ENCODE measurements around the gene MATN3.

The MATN3 gene

GRCh38 chr2:20005067-20005627 is 7.3 kb downstream of the MATN3 start:
- DNase-seq (ENCODE audit: low spot score): no peak

GRCh38 chr2:20001361-20001863 is 11.1 kb downstream of the MATN3 start:
- DNase-seq (ENCODE audit: low spot score): no peak

- no peak for DNase-seq (ENCODE audit: low spot score)
These were observed 18.7 kb downstream of the MATN3 start for GRCh38 chr2:19993731-19994130.

- no peak for DNase-seq (ENCODE audit: low spot score)
These were observed 20.6 kb downstream of the MATN3 start for GRCh38 chr2:19991895-19992294.

- no peak for DNase-seq (ENCODE audit: low spot score)
These were observed 22.1 kb downstream of the MATN3 start for GRCh38 chr2:19990416-19990728.

- peak; percentile 96 for DNase-seq (ENCODE audit: low spot score)
These were observed 22.6 kb downstream of the MATN3 start, which contains the start of gene WDR35 for GRCh38 chr2:19989667-19990415. Gene WDR35, minus strand, starts transcription at chr2:19990105. Its CDS starts 90 bp downstream, at chr2:19990015.

GRCh38 chr2:19989342-19989666 is 23.2 kb downstream of the MATN3 start:
- DNase-seq (ENCODE audit: low spot score): no peak

GRCh38 chr2:19988600-19988999 is 23.9 kb downstream of the MATN3 start:
- DNase-seq (ENCODE audit: low spot score): no peak

GRCh38 chr2:19987936-19988335 is 24.5 kb downstream of the MATN3 start:
- no peak for DNase-seq (ENCODE audit: low spot score)

GRCh38 chr2:19982268-19982667 is 30.2 kb downstream of the MATN3 start:
- DNase-seq (ENCODE audit: low spot score): no peak

- no peak for DNase-seq (ENCODE audit: low spot score)
These were observed 32.5 kb downstream of the MATN3 start for GRCh38 chr2:19979932-19980331.

- DNase-seq (ENCODE audit: low spot score): no peak
These were observed 39.0 kb downstream of the MATN3 start for GRCh38 chr2:19973466-19973865.

- no peak for DNase-seq (ENCODE audit: low spot score)
These were observed 40.8 kb downstream of the MATN3 start for GRCh38 chr2:19971691-19972090.

GRCh38 chr2:19963386-19963785 is 49.1 kb downstream of the MATN3 start:
- no peak for DNase-seq (ENCODE audit: low spot score)

- peak; percentile 67 for DNase-seq (ENCODE audit: low spot score)
These were observed 56.7 kb downstream of the MATN3 start for GRCh38 chr2:19955544-19956422.

GRCh38 chr2:19949071-19949470 is 63.4 kb downstream of the MATN3 start:
- no peak for DNase-seq (ENCODE audit: low spot score)

GRCh38 chr2:19947184-19947940 is 65.1 kb downstream of the MATN3 start:
- no peak for DNase-seq (ENCODE audit: low spot score)

- no peak for DNase-seq (ENCODE audit: low spot score)
These were observed 68.1 kb downstream of the MATN3 start for GRCh38 chr2:19944205-19944845.

GRCh38 chr2:19943189-19943588 is 69.3 kb downstream of the MATN3 start:
- DNase-seq (ENCODE audit: low spot score): no peak

- no peak for DNase-seq (ENCODE audit: low spot score)
These were observed 70.3 kb downstream of the MATN3 start for GRCh38 chr2:19942199-19942598.

All from ecto neural progenitor cell (in vitro differentiated cells).